Stimulated activated CD8-positive, alpha-beta memory T cell treated with anti-CD3 and anti-CD28 coated beads, Interleukin-15, amount 100 ng/mL, for 24 hours (primary cell): ENCODE results near the gene MCOLN1.
A peak's percentile ranks its signal among the peaks of the same experiment; 100 is the strongest.

Source experiments
- DNase-seq: peaks from one replicate; pipeline ENCODE4 v3.0.0-alpha.2; 2020; ENCODE audit warnings: low read depth

The MCOLN1 gene

GRCh38 chr19:7522072-7522922 lies at the start of gene MCOLN1:
TSS of gene MCOLN1 (plus strand) at chr19:7522624. CDS start at chr19:7522751, 127 bp downstream.
- DNase-seq: peak; percentile 99

GRCh38 chr19:7475665-7476064 lies 46.8 kb upstream of the MCOLN1 start:
- no peak for DNase-seq

GRCh38 chr19:7476241-7476640 lies 46.2 kb upstream of the MCOLN1 start:
- DNase-seq: no peak

GRCh38 chr19:7476777-7477494 lies 45.5 kb upstream of the MCOLN1 start:
- no peak for DNase-seq

- no peak for DNase-seq
These were observed 44.7 kb upstream of the MCOLN1 start for GRCh38 chr19:7477758-7478157.

GRCh38 chr19:7478173-7478842 lies 44.1 kb upstream of the MCOLN1 start:
- no peak for DNase-seq

- no peak for DNase-seq
These were observed 43.6 kb upstream of the MCOLN1 start for GRCh38 chr19:7478843-7479227.

GRCh38 chr19:7480222-7480969 lies 42.0 kb upstream of the MCOLN1 start:
- no peak for DNase-seq

- DNase-seq: no peak
These were observed 41.5 kb upstream of the MCOLN1 start for GRCh38 chr19:7480970-7481255.

GRCh38 chr19:7482584-7483439 lies 39.6 kb upstream of the MCOLN1 start:
- no peak for DNase-seq

GRCh38 chr19:7483720-7484201 lies 38.7 kb upstream of the MCOLN1 start:
- DNase-seq: no peak

GRCh38 chr19:7486923-7487322 lies 35.5 kb upstream of the MCOLN1 start:
- no peak for DNase-seq

- DNase-seq: peak; percentile 96
These were observed 33.6 kb upstream of the MCOLN1 start, which contains the start of gene PEX11G for GRCh38 chr19:7488736-7489353. TSS of gene PEX11G (minus strand) at chr19:7489035. CDS start at chr19:7489010, 25 bp downstream.

- DNase-seq: no peak
These were observed 32.8 kb upstream of the MCOLN1 start for GRCh38 chr19:7489609-7490044.

- no peak for DNase-seq
These were observed 30.3 kb upstream of the MCOLN1 start for GRCh38 chr19:7492142-7492541.

GRCh38 chr19:7492558-7492957 lies 29.9 kb upstream of the MCOLN1 start:
- DNase-seq: no peak

GRCh38 chr19:7494416-7495098 lies 27.9 kb upstream of the MCOLN1 start:
- no peak for DNase-seq

GRCh38 chr19:7497292-7497691 lies 25.1 kb upstream of the MCOLN1 start:
- no peak for DNase-seq

GRCh38 chr19:7500811-7501450 lies 21.5 kb upstream of the MCOLN1 start:
- DNase-seq: no peak
